GM18951 (cell line): ENCODE results near the gene CMTM3.

Experiments used
- POLR2A ChIP-seq: IDR thresholded peaks from 4 replicates; pipeline ENCODE4 v1.6.1; 2011; ENCODE audit warnings: mild to moderate bottlenecking; ENCODE audit not compliant: insufficient read length, insufficient read depth; ENCODE audit errors: extremely low read depth
- in situ Hi-C: fragments of 300-500 bp; cut with MboI; formaldehyde crosslinking; loops from one replicate; pipeline ENCODE4 v1.12.0; 2022; ENCODE audit warnings: low sequenced_read_pairs, mixed read lengths, inconsistent platforms; ENCODE audit not compliant: unreplicated experiment

CMTM3 gene

DNA sequence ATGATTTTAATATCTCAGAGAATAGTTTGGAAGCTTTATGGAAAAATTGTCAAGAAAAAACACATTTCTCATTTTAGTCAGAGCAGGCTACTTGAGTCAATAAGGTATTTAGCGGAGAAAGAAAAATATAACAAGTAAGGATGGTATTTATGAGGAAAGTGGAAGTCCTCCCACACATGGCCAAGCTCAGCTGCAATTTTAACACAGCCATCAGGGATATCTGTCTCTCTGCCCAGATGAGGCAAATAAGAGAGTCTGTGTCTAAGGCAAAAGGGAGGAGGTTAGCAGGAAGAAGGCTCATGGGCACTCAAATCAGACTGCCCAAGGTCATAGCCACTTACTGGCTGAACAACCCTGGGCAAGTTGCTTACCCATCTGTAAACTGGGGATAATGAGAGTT is 30.4 kb upstream of the CMTM3 start:
- in situ Hi-C loops, result no loop called here
- no peak for TF ChIP-seq POLR2A

GRCh38 chr16:66574531-66574930 is 30.0 kb upstream of the CMTM3 start:
- in situ Hi-C loops, result no loop called here
- TF ChIP-seq POLR2A, result no peak

- in situ Hi-C loops, result no loop called here
- no peak for TF ChIP-seq POLR2A
These were observed 29.4 kb upstream of the CMTM3 start for GRCh38 chr16:66575060-66575459.

DNA sequence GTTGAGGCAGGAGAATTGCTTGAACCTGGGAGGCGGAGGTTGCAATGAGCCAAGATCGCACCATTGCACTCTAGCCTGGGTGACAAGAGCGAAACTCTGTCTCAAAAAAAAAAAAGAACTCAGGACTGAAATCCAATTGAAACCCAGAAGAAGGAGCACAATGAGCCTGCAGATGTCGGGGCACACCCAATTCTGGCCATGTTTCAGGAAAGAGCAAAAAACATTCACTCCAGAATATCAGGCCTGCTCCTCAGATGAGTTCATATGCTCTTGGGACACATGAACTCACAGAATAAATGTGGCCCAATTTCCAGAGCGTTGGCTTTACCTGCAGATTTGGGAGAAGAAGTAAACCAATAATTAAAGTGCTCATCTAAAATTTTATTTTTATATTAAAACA is 28.2 kb upstream of the CMTM3 start:
- in situ Hi-C loops, result no loop called here

GRCh38 chr16:66578651-66579531 is 25.6 kb upstream of the CMTM3 start, which contains the start of gene CMTM2:
Gene CMTM2, plus strand, starts transcription at chr16:66579463. Its CDS starts 145 bp downstream, at chr16:66579608.
- no peak for TF ChIP-seq POLR2A
- in situ Hi-C loops, result no loop called here

More for the DNA sequence above, 28.2 kb upstream of the CMTM3 start:
- TF ChIP-seq POLR2A, result no peak

GRCh38 chr16:66580605-66581209 is 23.8 kb upstream of the CMTM3 start:
- in situ Hi-C loops, result no loop called here
- no peak for TF ChIP-seq POLR2A

DNA sequence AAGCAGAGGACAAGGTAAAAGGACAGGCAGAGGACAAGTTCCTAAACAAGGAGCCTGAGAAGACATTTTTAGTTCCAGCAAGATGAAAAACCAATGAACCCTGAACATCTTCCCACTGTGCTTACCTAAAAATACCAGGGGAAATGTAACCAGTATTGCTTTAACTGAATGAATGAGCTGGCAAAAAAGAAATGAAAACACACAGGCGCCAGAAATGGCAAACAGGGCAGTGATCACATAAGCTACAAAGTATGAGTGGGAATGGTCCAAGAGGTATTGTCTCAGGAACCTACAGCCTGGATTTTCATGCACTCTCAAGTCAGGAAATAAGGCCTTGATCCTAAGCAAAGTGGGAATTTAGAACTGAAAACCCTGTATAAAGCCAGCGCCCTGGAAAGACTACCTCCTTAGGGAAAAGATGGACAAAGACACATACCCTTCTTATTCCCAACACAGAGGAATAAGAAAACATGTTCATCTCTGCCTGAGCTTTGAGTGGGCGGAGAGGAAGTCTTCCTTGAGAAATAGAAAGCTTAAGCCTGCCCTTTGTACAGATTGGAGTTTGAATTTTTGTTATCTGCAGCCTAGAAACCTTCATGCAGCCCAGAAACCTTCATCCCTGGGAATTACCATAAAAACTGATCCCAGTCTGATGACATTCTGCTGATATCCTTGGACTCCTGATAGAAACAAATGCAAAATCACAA is 23.1 kb upstream of the CMTM3 start:
- in situ Hi-C loops, result no loop called here
- TF ChIP-seq POLR2A, result no peak

GRCh38 chr16:66585481-66586239 is 18.8 kb upstream of the CMTM3 start:
- in situ Hi-C loops, result no loop called here
- no peak for TF ChIP-seq POLR2A

DNA sequence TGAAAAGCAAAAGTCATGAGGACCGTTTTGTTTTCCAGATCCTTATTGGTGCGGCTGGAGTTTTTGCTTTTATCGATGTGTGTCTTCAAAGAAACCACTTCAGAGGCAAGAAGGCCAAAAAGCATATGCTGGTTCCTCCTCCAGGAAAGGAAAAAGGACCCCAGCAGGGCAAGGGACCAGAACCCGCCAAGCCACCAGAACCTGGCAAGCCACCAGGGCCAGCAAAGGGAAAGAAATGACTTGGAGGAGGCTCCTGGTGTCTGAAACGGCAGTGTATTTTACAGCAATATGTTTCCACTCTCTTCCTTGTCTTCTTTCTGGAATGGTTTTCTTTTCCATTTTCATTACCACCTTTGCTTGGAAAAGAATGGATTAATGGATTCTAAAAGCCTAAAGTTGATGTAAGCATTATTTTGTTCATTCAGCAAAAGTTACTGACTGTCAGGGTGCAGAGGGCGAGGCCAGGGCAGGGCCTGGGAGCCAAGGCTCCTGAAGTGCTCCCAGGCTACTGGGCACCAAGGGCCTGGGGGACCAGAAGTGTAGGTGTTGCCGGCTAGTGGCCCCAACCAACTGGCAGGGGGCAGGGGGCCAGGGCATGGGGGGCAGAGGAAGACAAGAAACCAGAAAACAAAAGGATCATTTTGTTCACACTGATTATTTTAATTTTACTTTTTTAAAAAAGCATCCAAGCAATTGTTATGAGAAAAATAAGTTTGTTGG is 16.5 kb upstream of the CMTM3 start:
- in situ Hi-C loops, result no loop called here
- TF ChIP-seq POLR2A, result no peak

DNA sequence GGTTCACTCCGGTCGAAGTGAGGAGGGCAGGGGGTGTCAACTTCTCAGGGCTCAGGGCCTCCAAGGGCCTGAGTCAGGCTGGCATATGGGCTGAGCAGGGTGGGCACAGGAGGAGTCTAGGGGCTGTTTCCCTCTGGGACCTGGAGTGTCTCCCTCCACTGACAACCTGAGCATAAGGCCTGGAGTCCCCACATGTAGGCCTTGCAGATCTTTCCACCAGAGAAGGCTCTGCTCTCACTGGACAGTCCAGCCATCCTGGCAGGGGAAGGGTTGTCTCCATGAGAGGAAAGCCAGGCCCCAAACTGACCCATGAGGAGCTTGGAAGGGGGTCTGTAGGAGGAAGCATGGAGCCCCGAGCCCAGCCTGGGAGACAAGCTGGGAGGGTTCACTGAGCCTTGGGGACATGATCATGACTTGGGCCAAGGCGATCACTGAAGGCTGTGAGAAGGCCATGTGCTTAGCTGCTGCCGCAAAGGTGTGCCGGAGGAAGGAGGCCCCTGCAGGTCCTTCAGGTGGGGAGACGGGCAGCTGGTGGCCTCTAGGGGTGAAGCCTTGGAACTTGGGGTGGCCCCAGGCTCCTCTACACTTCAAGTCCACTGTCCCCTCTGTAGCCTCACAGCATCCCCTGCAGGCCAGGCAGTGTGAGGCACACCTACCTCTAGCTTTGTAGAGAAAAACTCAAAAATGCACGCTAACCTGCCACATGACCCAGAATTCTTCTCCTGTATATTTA is 15.4 kb upstream of the CMTM3 start:
- TF ChIP-seq POLR2A, result no peak
- in situ Hi-C loops, result no loop called here

DNA sequence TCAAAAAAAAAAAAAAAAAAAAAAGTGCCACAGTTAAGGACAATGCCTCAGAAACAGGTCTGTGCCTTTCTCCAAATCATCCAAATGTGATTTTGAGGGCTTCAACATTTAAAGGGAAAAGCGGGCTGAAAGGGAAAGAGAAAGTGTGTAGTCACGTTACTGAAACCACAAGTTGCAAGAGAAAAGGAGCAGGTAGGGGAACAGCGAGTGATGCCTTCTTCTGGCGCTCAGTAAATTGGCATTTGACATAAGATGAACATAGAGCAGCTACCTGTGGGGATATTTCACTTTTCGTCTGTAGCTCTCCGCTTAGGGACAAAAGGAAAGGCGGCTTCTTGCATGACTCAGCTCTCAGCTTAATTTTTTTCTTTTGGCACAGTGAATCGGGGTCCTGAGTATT is 14.2 kb upstream of the CMTM3 start:
- in situ Hi-C loops, result loop anchor here (10.0 kb wide), 1 partner anchor 176 kb away; no protein-coding TSS in a partner anchor
- no peak for TF ChIP-seq POLR2A

DNA sequence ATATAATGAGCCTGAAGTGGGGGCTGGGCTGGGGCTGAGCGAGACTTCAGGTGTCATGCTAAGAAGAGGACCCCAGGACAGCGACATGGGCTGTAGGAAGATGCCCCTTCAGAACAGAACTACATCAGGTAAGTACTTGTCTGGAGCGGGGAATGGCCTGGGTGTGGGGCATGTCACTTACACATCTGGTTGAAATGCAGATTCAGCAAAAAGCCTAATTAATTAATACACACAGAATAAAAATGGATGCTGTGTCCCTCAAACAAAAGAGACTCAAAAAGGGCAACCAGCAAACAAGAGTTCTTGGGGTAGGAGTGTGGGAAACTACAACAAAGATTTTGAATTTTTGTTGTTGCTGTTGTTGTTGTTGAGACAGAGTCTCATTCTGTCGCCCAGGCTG is 13.5 kb upstream of the CMTM3 start:
- in situ Hi-C loops, result loop anchor here (10.0 kb wide), 1 partner anchor 176 kb away; no protein-coding TSS in a partner anchor
- no peak for TF ChIP-seq POLR2A

GRCh38 chr16:66592241-66592640 is 12.3 kb upstream of the CMTM3 start:
- in situ Hi-C loops, result loop anchor here (10.0 kb wide), 1 partner anchor 177 kb away; no protein-coding TSS in a partner anchor
- no peak for TF ChIP-seq POLR2A
